Endothelial cell of umbilical vein (primary cell): ENCODE measurements around the gene KRT1. TPM values are rescaled to one million over a fixed set of nuclear protein-coding genes. Genes with fewer than 3 reads are reported as not detected.

ENCODE experiments used
- BruUV-seq: library from RNA; stranded (reverse); fragments of 400-500 nt; replicated peaks from 2 replicates; lab custom pipeline; 2021; lab: Mats Ljungman, UMichigan
- CTCF ChIA-PET: fragments of 300-600, 350-600 bp; sonication (Branson Sonifier 250); formaldehyde crosslinking; loops from one replicate; lab custom pipeline; 2021; ENCODE audit warnings: antibody characterized with exemption, inconsistent platforms; lab: Charles Lee
- POLR2A ChIA-PET: fragments of 300-600, 350-600 bp; sonication (Branson Sonifier 250); formaldehyde crosslinking; loops from one replicate; lab custom pipeline; 2021; ENCODE audit warnings: antibody characterized with exemption, inconsistent platforms; lab: Charles Lee
- DNase-seq: peaks from one replicate; pipeline ENCODE4 v3.0.0-alpha.2; 2011; ENCODE audit warnings: low read depth, low spot score
- FAIRE-seq: peaks from 2 replicates; lab custom pipeline; 2011; peaks lifted over from hg19 to GRCh38; lab: Jason Lieb, UNC
- H2AFZ ChIP-seq: 2 replicates; pipeline ENCODE4 v1.6.0; 2012; ENCODE audit warnings: low read depth, low read length, control low read depth, inconsistent platforms
- H3K27ac ChIP-seq: 2 replicates; pipeline ENCODE4 v1.5.1; 2011; ENCODE audit warnings: low read depth, mild to moderate bottlenecking, control low read depth, low read length, moderate library complexity; ENCODE audit not compliant: insufficient read depth
- H3K27me3 ChIP-seq, 2 experiments: 2 replicates each; pipeline versions ENCODE4 v1.6.0 to v1.6.1; 2011; ENCODE audit warnings: low read length in 2 of 2, mixed read lengths in 1 of 2; ENCODE audit not compliant: control insufficient read depth in 2 of 2, insufficient read depth in 2 of 2
- H3K36me3 ChIP-seq, 2 experiments: 2 replicates in 1 of 2; 3 replicates in 1 of 2; pipeline ENCODE4 v1.5.1; 2011; ENCODE audit warnings: low read length in 2 of 2, mild to moderate bottlenecking in 1 of 2, moderate library complexity in 1 of 2; ENCODE audit not compliant: control insufficient read depth in 2 of 2, insufficient read depth in 2 of 2; ENCODE audit errors: extremely low read depth in 1 of 2
- H3K4me1 ChIP-seq: 3 replicates; pipeline ENCODE4 v1.5.1; 2011; ENCODE audit warnings: mild to moderate bottlenecking, low read length; ENCODE audit not compliant: control insufficient read depth, insufficient read depth; ENCODE audit errors: extremely low read depth
- H3K4me2 ChIP-seq: 2 replicates; pipeline ENCODE4 v1.6.1; 2011; ENCODE audit warnings: low read length, control low read depth, mixed read lengths; ENCODE audit not compliant: insufficient read depth
- H3K4me3 ChIP-seq, 3 experiments: fragments of 200-600 bp in 1 of 3; sonication (generic), shearing (Covaris generic) in 1 of 3; replicated peaks in 1 of 3; 2 replicates each; pipeline ENCODE4 v1.5.1; 2011 to 2016; ENCODE audit warnings: control low read depth in 3 of 3, low read length in 3 of 3, mild to moderate bottlenecking in 2 of 3, inconsistent platforms in 1 of 3, low read depth in 1 of 3, moderate library complexity in 1 of 3; ENCODE audit not compliant: insufficient read depth in 1 of 3
- H3K79me2 ChIP-seq: 2 replicates; pipeline ENCODE4 v1.6.0; 2012; ENCODE audit warnings: low read length, inconsistent platforms; ENCODE audit not compliant: control insufficient read depth, insufficient read depth
- H3K9ac ChIP-seq: replicated peaks from 2 replicates; pipeline ENCODE3; 2011; ENCODE audit warnings: low read length, control low read depth; ENCODE audit not compliant: insufficient read depth; ENCODE audit errors: extremely low read depth
- H3K9me1 ChIP-seq: replicated peaks from 3 replicates; pipeline ENCODE4 v1.6.0; 2011; ENCODE audit warnings: mild to moderate bottlenecking, low read length; ENCODE audit not compliant: control insufficient read depth, insufficient read depth; ENCODE audit errors: extremely low read depth
- H3K9me3 ChIP-seq: replicated peaks from 2 replicates; pipeline ENCODE4 v1.5.1; 2012; ENCODE audit warnings: low read length, inconsistent platforms; ENCODE audit not compliant: control insufficient read depth, insufficient read depth
- H4K20me1 ChIP-seq: replicated peaks from 2 replicates; pipeline ENCODE3; 2011; ENCODE audit warnings: mild to moderate bottlenecking, low read length; ENCODE audit not compliant: control insufficient read depth, insufficient read depth; ENCODE audit errors: extremely low read depth
- EZH2 ChIP-seq: IDR thresholded peaks from 2 replicates; pipeline ENCODE4 v1.6.1; 2012; ENCODE audit warnings: borderline replicate concordance, low read depth, mild to moderate bottlenecking, moderate library complexity, low read length, inconsistent platforms; ENCODE audit not compliant: severe bottlenecking
- FOS ChIP-seq: IDR thresholded peaks from 2 replicates; pipeline ENCODE4 v1.6.1; 2011; ENCODE audit warnings: mild to moderate bottlenecking, low read length, moderate library complexity, borderline replicate concordance; ENCODE audit not compliant: insufficient read depth
- GATA2 ChIP-seq: IDR thresholded peaks from 2 replicates; pipeline ENCODE4 v1.7.0; 2011; ENCODE audit warnings: low read depth, mild to moderate bottlenecking, moderate library complexity, mixed read lengths, low read length; ENCODE audit not compliant: insufficient read length, insufficient read depth
- JUN ChIP-seq: IDR thresholded peaks from 2 replicates; pipeline ENCODE4 v1.6.1; 2011; ENCODE audit warnings: borderline replicate concordance, low read depth; ENCODE audit not compliant: insufficient read length, insufficient read depth
- MYC ChIP-seq: IDR thresholded peaks from one replicate; pipeline ENCODE4 v1.6.1; 2011; ENCODE audit warnings: mild to moderate bottlenecking, low read depth, low read length
- POLR2A ChIP-seq: IDR thresholded peaks from 2 replicates; pipeline ENCODE4 v1.6.1; 2012; ENCODE audit warnings: low read depth, mild to moderate bottlenecking, control low read depth, low read length
- POLR2AphosphoS5 ChIP-seq: IDR thresholded peaks from 2 replicates; pipeline ENCODE4 v1.6.1; 2012; ENCODE audit warnings: low read depth, mild to moderate bottlenecking, control low read depth, low read length, moderate library complexity; ENCODE audit not compliant: insufficient read depth
- dilution Hi-C: fragments of 300-500 bp; cut with MboI; formaldehyde crosslinking; loops from one replicate; pipeline ENCODE4 v1.15.0; 2019; ENCODE audit warnings: low sequenced_read_pairs; ENCODE audit not compliant: extremely low pct_ligation_motif_present
- intact Hi-C: fragments of 100-400 bp; cut with micrococcal nuclease; formaldehyde crosslinking; loops from one replicate; pipeline ENCODE4 v1.10.0; 2022
- polyA plus RNA-seq, 4 experiments: library from polyadenylated mRNA; depleted of rRNA in 3 of 4; stranded (reverse) in 3 of 4; unstranded in 1 of 4; fragments of >200 nt; gene quantifications; 2 replicates each; pipeline versions ENCODE4 v1.2.1 to v1.2.3, GENCODE V29; 2011 to 2012; ENCODE audit warnings: missing spikeins in 1 of 4
- total RNA-seq: library from RNA; stranded (reverse); gene quantifications from 2 replicates; pipeline ENCODE4 v1.2.3, GENCODE V29; 2021
- TF ChIP-seq, protein P1 (sequence below): IDR thresholded peaks from 2 replicates; pipeline ENCODE4 v1.6.1; 2011; ENCODE audit not compliant: insufficient read depth, insufficient read length
- TF ChIP-seq, protein P2 (sequence below), 2 donors: IDR thresholded peaks; 1 replicate in 1 of 2; 2 replicates in 1 of 2; pipeline ENCODE4 v1.5.1; 2011; ENCODE audit warnings: low read length in 2 of 2, mild to moderate bottlenecking in 2 of 2, moderate library complexity in 2 of 2, control low read depth in 1 of 2, inconsistent platforms in 1 of 2, low read depth in 1 of 2; ENCODE audit not compliant: insufficient read depth in 1 of 2; ENCODE audit errors: extremely low read depth in 1 of 2

The KRT1 gene
- total and polyA plus RNA-seq, 2 donors (not counting 3 experiments of a cell fraction or from before 2014, with no cell fraction given), result not detected

DNA sequence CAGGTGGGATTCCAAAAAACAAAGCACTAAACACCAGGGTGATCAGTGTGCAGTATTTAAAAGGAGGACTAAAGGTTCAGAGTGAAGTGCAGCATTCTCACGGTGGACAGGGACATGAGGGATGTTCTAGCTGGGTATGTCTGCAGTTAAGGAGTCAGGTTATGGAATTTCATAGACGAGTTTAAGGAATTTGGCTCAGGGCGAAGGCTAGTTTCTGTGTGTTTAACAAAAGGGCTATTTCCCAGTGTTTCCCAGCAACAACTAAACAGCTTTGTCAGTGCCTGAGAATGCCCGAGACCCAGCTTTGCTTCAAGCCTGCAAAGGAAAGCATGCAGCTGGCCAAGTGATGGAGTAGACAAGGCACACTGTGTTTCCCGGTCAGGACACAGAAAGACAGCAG, 7.0 kb downstream of the KRT1 start:
- Histone ChIP-seq H4K20me1 (no peaks in the 10 kb centered on the region), H3K27ac (no peak overlapping the region), H3K9me3 (no peaks in the 10 kb centered on the region), H2AFZ (no peak overlapping the region), H3K9ac (no peak overlapping the region), H3K9me1 (no peaks in the 10 kb centered on the region), H3K36me3 (no peaks in the 10 kb centered on the region), H3K79me2 (no peaks in the 10 kb centered on the region), H3K4me1 (no peaks in the 10 kb centered on the region), H3K4me2 (no peak overlapping the region), H3K27me3 (peaks cover 0 to 3% of the 10 kb centered on the region in 2 experiments), H3K4me3 (no peak overlapping the region)
- POLR2A ChIA-PET, result no interaction called here
- no peak for TF ChIP-seq JUN
- TF ChIP-seq POLR2A, result no peak
- TF ChIP-seq, protein P1, sequence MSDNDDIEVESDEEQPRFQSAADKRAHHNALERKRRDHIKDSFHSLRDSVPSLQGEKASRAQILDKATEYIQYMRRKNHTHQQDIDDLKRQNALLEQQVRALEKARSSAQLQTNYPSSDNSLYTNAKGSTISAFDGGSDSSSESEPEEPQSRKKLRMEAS, result no peak
- no peak for TF ChIP-seq POLR2AphosphoS5
- TF ChIP-seq, protein P2, sequence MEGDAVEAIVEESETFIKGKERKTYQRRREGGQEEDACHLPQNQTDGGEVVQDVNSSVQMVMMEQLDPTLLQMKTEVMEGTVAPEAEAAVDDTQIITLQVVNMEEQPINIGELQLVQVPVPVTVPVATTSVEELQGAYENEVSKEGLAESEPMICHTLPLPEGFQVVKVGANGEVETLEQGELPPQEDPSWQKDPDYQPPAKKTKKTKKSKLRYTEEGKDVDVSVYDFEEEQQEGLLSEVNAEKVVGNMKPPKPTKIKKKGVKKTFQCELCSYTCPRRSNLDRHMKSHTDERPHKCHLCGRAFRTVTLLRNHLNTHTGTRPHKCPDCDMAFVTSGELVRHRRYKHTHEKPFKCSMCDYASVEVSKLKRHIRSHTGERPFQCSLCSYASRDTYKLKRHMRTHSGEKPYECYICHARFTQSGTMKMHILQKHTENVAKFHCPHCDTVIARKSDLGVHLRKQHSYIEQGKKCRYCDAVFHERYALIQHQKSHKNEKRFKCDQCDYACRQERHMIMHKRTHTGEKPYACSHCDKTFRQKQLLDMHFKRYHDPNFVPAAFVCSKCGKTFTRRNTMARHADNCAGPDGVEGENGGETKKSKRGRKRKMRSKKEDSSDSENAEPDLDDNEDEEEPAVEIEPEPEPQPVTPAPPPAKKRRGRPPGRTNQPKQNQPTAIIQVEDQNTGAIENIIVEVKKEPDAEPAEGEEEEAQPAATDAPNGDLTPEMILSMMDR (IDR thresholded peaks at IDR 0.05; ENCODE audit: extremely low read depth in 1 of 2, insufficient read depth in 1 of 2, low read depth in 1 of 2, low read length in 2 of 2), result no peak
- no peak for TF ChIP-seq MYC
- TF ChIP-seq FOS, result no peak
- no peak for TF ChIP-seq EZH2
- TF ChIP-seq GATA2, result no peak
- DNase-seq (no peak), FAIRE-seq (no peak)
- dilution Hi-C loops (no loop called here), intact Hi-C loops (no loop called here)
- BruUV-seq, result no TSS peak
- CTCF ChIA-PET, result interaction anchor here (1.9 kb wide), 1 partner anchor 192 kb away, joined by 4 read pairs; no protein-coding TSS in a partner anchor
